Activated T-helper 1 cell treated with anti-CD3 and anti-CD28 coated beads, Interleukin-2, amount 50 U/mL, for 16 hours (primary cell): ENCODE results near the gene TKFC.

Source experiments
- DNase-seq, 2 donors: peaks; one replicate each; pipeline ENCODE4 v3.0.0-alpha.2; 2020; ENCODE audit warnings: low read depth in 1 of 2, low spot score in 1 of 2

TKFC gene

GRCh38 chr11:61315260-61315659 is 17.8 kb upstream of the TKFC start:
- no peak for DNase-seq

- no peak for DNase-seq
These were observed 7.2 kb upstream of the TKFC start for GRCh38 chr11:61325649-61326414.

GRCh38 chr11:61327669-61328071 is 5.4 kb upstream of the TKFC start:
- DNase-seq: no peak

GRCh38 chr11:61328351-61328750 is 4.7 kb upstream of the TKFC start:
- no peak for DNase-seq

GRCh38 chr11:61329871-61330270 is 3.2 kb upstream of the TKFC start:
- no peak for DNase-seq

- no peak for DNase-seq
These were observed 1.4 kb upstream of the TKFC start for GRCh38 chr11:61331651-61332050.

- DNase-seq: no peak
These were observed 689 bp upstream of the TKFC start for GRCh38 chr11:61332281-61332796.

GRCh38 chr11:61333550-61334433 is 764 bp downstream of the TKFC start:
- no peak for DNase-seq

GRCh38 chr11:61334434-61335354 is 1.7 kb downstream of the TKFC start:
- DNase-seq: no peak

- no peak for DNase-seq
These were observed 2.3 kb downstream of the TKFC start for GRCh38 chr11:61335355-61335710.

GRCh38 chr11:61336171-61336935 is 3.3 kb downstream of the TKFC start:
- peak; percentile 63 to 73 for DNase-seq

GRCh38 chr11:61337706-61338470 is 4.9 kb downstream of the TKFC start:
- DNase-seq: no peak

GRCh38 chr11:61338783-61339489 is 5.9 kb downstream of the TKFC start:
- no peak for DNase-seq

- no peak for DNase-seq
These were observed 6.5 kb downstream of the TKFC start for GRCh38 chr11:61339490-61339878.

GRCh38 chr11:61340979-61341378 is 8.0 kb downstream of the TKFC start:
- DNase-seq: no peak

- no peak for DNase-seq
These were observed 8.7 kb downstream of the TKFC start for GRCh38 chr11:61341706-61342105.

- no peak for DNase-seq
These were observed 9.3 kb downstream of the TKFC start for GRCh38 chr11:61342207-61342803.
